ENCODE measurements around the gene CDCA4.
"Not testable (repeated sequence)": the region's sequence is repeated elsewhere in the genome, so short reads cannot be mapped to it uniquely, and the experiment has no call there.

The CDCA4 gene

DNA sequence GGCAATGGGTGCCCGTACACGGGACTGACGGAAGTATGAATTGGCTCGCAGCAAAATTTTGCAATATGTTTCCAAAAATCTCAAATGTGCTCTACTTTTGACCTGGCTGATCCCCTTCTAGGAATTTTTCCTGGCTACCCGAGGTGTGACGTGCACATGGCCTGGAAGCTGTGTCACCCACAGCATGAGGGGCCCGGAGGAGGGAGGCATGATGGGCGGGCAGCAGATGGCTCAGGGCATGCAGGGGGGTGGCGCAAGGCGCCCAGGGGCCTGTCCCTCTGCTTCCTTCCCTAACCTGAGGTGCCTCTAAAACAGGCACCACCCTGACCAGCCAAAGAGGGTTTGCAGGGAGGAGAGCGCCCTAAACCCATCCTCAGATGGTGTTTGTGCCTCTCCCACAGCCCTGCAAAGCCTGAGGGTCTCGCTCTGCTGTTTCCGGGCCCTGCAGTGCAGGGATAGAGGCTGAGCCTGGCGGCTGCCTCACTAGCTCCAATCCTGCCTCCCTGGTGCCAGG, 37.7 kb upstream of the CDCA4 start:
- no peak for DNase-seq (ENCODE audit: low read depth)

DNA sequence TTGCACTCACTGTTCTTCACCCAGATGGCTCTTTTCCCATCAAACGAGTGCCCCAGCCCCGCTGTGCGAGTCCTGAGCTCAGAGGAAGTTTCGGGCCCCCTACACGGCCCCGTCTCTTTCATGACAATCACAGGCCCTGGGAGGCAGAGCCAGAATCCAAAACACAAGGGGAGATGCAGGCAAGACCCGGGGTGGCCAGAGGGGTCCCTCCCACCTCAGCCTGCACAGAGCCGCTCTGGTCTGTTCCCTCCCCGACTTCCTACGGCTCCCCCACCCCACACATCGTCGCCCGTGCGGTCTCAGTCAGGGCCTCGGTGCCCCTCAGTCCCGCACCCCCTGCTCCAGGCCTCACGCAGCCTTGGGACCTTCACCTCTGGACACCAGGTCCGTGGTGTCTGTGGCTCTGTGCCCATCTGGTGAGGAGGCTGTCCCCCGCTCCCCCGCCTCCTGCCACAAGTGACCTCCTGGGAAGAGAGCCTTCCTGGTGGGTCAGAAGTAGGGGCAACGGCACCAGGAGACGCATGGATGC, 35.5 kb upstream of the CDCA4 start:
- DNase-seq (ENCODE audit: low read depth): no peak

DNA sequence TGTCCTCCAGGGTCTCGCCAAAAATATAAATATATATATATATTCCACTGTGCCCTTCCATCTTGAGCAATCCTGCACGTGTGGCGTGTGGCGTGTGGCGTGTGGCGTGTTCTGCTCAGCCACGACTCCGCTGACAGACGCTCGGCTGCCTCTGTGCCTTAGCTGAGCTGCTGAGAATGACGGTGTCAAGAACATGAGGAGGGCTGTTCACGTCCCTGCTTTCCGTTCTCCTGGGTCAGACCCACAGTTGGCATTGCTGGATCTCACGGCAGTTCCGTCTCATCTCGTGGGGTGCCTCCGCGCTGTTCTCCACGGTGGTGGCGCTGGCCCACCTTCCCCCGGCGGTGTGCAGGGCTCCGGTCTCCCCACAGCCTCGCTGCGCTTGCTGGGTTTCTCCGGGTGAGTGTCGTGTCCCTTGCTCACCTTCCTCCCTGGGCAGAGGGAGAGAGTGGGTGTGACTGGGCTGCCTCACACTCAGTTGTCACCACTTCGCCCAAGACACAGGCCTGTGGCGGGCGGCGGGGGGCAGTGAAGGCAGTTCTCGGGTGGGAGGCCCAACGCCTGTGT, 34.9 kb upstream of the CDCA4 start:
- no peak for DNase-seq (ENCODE audit: low read depth)

DNA sequence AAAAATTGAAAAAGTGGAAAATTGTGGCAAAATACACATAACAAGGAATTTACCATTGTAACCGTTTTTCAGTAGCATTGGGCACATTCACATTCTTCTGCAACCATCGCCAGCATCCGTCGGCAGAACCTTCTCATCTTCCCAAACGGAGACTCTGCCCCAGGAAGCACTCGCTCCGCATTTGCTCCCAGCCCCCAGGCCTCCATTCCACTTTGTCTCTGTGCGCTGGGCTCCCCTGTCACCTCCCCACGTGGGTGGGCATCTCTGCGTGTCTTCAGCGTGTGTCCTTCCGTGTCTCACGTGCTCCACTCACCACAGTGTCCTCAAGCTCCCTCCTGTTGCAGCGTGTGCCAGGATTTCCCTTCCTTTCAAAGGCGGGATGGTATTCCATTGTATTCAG, 34.5 kb upstream of the CDCA4 start:
- DNase-seq (ENCODE audit: low read depth): no peak

DNA sequence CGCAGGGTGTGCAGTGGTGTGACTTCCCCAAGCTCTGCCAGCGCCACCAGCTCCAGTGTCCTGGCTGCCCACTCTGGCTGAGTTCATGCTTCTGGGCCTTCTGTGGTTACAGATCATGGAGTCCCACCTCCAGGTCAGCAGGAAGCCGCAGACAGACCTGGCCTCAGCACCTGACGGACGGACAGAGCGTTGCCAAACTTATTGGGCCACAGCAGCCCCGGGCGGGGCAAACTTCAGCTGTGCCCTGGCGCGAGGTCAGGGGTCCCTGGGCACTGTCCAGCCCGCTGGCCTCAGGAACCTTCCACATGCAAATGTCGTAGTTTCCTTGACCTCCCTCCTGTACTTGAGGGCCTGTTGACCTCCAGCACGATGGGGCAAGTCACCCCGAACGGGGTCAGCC, 33.1 kb upstream of the CDCA4 start:
- no peak for DNase-seq (ENCODE audit: low read depth)

DNA sequence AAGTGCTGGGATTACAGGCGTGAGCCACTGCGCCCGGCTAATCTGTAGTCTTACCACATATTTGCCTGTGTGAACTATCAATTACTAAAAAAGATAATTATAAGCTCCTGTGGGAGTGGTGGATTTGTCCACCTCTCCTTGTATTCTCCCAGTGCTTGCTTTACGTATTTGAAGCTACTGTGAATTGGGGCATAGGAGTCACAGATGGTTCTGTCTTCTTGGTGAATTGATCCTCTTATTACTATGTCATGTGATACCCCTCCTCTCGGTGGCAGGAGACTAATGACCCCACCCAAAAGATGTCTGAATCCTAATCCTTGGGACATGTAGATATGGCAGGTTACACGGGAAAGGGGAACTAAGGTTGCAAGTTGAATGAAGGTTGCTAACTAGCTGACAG, 32.5 kb upstream of the CDCA4 start:
- no peak for DNase-seq (ENCODE audit: low read depth)

DNA sequence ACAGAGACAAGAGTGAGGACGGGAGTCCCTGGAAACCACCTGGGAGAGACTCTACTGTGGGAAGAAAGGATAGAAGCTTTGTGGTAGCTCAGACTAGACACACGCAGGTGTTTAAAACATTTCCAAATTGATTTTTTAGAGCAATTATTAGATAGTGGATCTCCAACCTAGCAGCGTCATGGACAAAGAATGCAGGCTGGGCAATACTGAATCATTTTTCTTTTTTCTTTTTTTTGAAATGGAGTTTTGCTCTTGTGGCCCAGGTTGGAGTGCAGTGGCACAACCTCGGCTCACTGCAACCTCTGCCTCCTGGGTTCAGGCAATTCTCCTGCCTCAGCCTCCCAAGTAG, 31.2 kb upstream of the CDCA4 start:
- DNase-seq (ENCODE audit: low read depth): no peak

DNA sequence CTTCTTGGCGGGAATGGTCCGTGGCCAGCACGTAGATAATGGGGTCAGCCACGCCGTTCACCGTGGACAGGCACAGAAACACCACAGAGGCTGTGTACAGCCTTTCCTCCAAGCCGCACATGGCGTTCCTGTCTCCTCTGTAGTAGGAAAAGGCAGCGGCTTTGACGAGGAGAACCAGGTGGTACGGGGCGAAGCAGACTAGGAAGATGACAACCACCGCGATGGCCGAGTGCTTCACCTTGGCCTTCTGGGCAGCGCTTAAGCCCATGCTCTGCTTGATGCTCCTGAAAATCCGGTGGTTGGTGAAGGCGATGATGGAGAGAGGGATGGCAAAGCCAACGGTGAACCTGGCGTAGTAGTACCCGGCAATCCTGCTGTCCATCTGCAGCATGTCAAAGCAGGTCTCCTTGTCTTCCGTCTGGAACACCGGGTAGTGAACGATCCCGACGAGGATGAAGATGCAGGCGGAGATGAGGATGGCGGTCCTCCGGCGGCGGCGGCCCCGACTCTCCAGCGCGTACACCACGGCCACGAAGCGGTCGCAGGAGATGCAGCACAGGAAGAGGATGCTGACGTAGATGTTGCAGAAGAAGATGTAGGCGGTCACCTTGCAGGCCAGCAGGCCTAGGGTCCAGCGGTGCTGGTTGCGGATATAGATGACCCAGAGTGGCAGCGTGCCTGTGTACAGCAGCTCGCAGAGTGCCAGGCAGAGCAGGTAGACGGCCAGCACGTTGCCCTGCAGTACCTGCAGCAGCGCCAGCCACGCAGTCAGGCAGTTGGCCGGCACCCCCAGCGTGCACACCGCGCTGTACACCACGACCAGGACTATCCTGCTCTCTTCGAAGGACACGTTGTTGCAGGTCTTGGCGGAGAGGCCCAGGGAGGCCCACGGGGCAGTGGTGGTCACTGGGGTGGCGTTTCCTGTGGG, 30.6 kb upstream of the CDCA4 start:
- DNase-seq (ENCODE audit: low read depth): no peak

DNA sequence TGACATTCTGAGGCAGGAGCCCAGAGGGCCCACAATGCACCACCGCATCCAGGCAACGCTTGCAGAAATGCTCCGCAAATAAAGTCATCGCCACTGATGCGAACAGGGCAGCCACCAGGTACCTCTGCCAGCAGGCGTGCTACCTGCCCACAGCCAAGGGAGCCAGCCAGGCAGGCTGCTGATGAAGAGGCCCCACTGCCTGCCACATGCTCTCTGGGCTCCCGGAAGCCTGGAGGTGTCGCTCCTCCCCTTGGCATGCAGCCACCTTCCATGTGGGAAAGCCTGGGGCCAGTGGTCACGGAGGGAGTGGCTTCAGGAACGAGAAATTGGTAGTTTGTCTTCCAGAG, 29.6 kb upstream of the CDCA4 start:
- no peak for DNase-seq (ENCODE audit: low read depth)

DNA sequence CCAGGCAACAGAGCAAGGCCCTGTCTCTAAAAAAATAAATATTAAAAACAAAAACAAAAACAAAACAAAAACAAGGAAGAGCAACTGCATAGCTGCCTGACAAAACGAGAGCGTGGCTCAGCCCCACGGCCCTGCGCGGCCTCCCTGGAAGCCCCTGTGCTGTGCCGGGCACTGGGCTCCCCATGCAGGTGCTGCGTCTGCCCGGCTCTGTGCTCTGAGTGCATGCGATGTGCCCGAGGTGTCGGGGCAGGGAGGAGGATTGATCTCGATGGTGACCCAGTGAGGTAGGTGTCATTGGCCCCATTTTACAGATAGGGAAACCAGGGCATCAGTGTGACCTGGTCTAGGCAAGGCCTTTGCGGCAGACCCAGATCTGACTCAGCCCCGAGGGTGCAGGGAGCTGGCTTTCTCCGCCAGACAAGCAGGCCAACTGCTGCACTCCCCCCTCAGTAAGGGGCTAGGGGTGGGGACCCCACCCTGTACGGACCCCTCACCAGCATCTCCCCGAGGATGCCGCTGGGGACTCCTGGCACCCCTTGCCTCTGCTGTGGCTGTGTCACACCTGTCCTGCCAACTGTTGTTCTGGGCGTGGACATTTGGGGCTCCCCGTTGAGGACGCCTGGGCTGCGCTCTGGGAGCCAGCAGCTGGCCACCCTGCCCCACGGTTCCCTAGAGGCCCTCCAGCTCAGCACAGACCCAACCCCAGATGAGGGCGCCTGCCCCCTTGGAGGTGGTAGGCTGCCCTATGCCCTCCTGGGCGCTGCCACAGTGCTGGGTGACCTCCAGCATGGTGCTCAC, 29.1 kb upstream of the CDCA4 start:
- DNase-seq (ENCODE audit: low read depth): no peak

DNA sequence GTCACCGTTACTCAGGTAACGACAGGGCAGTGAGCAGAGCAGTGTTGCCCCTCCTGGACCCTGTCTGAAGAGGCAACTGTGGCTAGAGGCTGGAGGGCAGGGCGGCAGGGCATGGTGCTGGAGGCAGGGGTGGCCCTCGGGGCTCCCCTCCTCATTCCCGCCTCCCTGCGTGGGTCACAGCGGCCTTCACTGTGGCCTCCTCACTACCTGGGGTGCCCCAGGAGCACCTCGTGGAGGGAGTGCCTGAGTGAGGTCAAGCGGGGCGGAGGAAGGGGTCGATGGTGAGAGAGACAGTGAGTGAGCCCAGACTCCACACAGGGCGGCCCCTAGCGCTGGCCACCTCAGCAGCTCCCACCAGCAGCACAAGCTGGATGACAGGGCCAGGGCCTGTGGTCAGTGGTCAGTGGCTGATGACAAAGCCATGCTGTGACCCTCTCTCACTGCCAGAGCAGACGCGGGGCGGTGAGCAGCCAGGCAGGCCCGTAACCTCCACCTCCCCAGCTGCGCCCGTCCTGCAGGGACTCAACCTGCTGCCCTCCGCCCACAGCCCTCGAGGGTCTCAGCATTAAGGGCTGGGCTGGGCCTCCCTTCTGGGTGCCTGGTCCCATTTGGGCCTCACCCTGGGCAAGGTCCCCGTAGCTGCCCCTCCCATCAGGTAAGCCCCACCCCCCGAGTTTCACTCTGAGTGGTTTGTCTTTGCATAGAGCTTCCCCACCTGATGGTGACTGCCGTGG, 26.6 kb upstream of the CDCA4 start:
- DNase-seq (ENCODE audit: low read depth): no peak

DNA sequence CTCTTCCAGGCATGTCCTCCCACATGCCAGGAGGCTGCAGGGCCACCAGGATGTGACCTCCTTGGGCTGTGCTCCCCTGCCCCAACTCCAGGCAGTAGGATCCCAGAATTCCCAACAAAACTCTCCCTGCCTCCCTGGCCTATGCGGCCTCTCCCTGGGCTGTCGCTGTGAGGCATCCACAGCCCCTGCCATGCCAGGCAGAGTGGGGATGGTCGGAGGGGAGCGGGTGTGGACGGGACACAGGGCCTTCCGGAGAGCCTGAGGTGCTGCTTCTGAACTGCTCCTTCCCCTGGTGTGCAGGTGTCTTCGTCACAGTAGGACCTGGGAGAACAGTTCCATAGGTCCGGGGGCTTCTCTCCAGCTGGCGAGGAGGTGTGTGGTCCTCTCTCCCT, 26.0 kb upstream of the CDCA4 start:
- DNase-seq (ENCODE audit: low read depth): no peak

DNA sequence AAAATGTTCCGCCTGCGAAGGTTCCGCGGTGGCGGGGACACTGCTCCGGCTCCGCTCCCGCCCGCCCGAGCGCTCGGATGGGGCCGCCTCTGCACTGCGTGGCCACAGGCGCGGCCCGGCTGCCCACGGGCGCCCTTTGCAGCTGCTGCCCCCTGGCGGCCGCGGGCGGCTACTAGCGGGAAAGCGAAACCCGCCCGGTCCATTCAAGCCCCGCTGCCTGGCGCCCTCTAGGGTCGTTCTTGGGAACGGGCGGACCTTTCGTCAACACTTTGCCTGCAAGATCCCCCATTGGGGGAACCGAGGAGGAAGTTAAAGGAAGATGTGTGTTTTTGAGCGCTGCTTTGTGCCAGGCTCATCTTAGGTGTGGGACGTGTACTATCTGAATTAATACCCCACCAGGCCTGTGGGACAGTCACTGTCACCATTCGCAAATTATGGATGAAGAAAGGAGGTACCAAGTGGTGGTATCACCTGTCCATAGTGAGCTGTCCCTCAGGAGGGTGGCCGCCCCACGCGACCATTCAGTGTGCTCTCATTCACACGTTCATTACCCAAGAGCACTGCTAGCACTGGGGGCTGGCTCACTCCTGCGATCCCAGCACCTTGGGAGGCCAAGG, 24.9 kb upstream of the CDCA4 start:
- DNase-seq (ENCODE audit: low read depth): peak; percentile 92

DNA sequence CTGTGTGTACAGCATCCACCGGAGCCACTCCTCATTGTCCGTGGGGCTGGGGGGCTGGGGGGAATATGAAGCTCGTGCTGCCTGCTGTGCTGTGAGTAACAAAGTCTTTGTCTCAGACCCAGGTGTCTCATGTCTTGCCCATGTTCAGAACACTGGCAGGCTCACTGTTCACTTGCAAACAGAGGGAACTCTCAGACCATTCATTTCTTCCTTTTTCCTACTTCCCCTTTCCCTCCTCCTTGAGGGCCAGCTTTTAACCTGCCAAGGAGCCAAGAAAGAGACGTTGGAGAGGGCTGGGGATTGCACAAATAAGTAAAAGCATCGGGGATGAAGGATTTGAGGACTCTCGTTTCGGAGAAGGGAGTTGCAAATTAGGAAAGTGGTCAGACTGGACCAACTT, 22.8 kb upstream of the CDCA4 start:
- no peak for DNase-seq (ENCODE audit: low read depth)

DNA sequence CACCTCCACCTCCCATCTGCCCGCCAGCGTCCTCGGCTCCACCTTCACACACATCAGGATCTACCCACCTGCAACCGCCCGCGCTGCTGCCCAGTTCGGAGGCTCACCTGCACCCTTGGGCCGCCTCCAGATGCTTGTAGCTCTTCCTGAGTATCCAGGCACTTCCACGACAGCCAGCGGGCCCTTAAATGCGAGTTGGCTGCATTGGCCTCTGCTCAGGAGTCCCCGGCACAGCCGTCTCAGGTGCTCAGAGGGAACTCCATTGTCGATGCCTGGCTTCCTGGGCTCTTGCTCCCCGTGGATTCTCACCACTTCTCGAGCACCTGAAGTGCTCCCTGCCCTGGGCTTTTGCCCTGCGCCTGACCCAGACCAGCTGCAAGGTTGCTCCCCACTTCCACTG, 21.9 kb upstream of the CDCA4 start:
- DNase-seq (ENCODE audit: low read depth): no peak

DNA sequence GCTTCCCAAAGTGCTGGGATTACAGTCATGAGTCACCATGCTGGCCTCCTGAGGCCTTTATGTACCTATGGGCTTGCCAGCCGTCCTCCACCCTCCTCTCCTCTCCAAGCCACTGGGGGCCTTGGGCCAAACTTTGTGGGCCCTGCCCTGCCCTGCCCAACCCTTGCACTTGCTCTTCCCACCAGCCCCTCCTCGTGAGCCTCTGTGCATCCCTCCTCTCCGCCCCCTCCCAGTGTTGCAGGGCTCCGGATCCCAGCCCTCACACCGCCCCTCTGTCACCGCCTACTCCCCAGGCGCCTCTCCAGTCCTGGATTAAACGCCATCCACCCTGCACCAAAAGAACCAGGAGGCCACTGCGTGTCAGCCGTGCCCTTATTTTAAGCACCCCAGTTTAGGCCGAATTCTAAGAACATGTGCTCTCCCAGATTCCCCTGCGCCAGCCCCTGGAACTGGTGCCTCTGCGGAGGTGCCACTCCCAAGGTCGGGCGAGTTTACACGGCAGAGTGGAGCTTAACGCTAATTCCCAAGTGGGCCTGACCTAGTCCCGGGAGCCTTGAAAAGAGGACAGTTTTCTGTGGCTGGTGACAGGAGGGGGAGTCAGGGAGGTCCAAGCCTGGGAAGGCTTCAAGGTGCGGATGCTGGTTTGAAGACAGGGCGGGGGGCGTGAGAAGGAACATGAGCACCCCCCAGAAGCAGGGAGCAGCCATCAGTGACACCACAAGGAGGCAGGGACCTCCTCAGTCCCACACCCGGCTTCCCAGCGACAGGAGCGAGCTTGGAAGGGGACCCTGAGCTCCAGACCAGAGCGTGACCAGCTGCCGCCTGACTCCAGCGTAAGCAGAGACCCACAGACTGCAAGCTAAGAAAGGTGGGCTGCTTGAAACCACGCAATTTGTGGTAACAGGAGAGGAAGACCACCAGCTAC, 21.2 kb upstream of the CDCA4 start:
- DNase-seq (ENCODE audit: low read depth): no peak

DNA sequence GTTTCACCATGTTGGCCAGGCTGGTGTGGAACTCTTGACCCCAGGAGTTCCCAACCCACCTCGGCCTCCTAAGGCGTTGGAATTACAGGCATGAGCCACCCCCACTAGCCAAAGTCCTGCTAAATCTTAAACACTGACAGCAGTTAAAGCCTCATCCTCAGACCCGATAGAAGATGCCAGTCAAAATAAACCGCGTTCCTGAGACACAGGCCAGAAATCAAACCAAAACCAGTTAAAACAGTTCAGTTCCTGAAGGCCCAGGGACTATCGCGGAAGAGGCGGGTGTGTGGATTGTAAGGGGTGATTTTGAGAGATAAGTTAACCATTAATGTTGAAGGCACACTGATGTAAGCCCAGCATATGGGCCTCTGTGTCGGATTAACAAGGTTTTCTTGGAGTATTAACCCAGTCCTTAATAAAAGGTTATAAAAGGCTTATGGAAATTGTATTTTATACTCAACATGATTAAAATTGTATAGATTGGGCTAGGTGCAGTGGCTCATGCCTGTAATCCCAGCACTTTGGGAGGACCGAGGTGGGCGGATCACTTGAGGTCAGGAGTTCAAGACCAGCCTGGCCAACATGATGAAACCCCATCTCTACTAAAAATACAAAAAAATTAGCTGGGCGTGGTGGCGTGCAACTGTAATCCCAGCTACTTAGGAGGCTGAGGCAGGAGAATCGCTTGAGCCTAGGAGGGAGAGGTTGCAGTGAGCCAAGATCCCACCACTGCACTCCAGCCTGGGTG, 18.7 kb upstream of the CDCA4 start:
- no peak for DNase-seq (ENCODE audit: low read depth)

DNA sequence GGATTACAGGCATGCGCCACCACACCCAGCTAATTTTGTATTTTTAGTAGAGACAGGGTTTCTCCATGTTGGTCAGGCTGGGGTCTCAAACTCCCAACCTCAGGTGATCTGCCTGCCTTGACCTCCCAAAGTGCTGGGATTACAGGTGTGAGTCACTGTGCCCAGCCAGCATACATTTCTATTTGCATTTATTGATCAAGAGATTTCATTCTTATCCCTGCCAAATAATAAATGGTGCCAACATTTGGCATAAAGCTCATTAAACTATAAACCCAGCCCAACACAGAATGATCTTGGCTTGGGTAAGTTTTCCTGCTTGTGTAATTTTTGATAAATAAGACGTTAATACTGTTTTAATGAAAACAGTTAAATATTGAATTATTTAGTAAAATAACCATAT, 14.7 kb upstream of the CDCA4 start:
- not testable (repeated sequence) for DNase-seq (ENCODE audit: low read depth)

DNA sequence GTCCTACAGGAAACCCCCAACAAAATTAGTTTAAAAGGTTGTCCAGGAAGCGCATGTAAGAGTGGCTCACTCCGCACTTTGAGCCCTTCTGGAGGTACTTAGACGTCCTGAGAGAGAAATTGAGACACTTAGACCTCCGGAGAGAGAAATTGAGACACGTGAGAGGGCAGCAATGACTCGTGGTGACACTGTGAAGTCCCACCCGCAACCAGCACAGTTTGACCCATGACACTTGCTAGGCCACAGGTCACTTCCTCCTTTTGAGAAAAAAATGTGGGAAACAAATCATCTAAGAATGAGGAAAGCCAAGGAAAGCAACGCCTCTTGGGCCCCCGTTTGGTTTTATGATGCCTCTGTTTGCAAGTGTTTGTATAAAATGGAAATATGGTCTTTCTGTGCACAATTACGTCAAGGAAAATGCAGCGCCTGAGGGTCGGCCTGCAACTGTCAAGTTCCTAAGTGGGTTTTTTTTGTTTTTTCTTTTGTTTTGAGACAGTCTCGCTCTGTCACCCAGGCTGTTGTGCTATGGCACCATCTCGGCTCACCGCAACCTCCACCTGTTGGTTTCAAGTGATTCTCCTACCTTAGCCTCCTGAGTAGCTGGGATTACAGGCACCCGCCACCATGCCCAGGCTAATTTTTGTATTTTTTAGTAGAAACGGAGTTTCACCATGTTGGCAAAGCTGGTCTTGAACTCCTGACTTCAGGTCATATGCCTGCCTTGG, 13.6 kb upstream of the CDCA4 start:
- no peak for DNase-seq (ENCODE audit: low read depth)
